DOHH2 (cell line): Measurements from ENCODE around the gene CAPZB.

Experiments used
- EZH2phosphoT487 ChIP-seq: fragments of 200-600 bp; sonication (generic); IDR thresholded peaks from 2 replicates; pipeline ENCODE4 v1.6.1; 2017; ENCODE audit warnings: borderline replicate concordance, mild to moderate bottlenecking, antibody characterized with exemption, low read length, moderate library complexity, mixed read lengths
- TF ChIP-seq, protein P1 (sequence below): fragments of 200-600 bp; sonication (generic); IDR thresholded peaks from one replicate; pipeline ENCODE4 v1.5.1; 2014; ENCODE audit warnings: antibody characterized with exemption, mild to moderate bottlenecking, low read depth, low read length; ENCODE audit not compliant: poor library complexity, severe bottlenecking

DNA sequence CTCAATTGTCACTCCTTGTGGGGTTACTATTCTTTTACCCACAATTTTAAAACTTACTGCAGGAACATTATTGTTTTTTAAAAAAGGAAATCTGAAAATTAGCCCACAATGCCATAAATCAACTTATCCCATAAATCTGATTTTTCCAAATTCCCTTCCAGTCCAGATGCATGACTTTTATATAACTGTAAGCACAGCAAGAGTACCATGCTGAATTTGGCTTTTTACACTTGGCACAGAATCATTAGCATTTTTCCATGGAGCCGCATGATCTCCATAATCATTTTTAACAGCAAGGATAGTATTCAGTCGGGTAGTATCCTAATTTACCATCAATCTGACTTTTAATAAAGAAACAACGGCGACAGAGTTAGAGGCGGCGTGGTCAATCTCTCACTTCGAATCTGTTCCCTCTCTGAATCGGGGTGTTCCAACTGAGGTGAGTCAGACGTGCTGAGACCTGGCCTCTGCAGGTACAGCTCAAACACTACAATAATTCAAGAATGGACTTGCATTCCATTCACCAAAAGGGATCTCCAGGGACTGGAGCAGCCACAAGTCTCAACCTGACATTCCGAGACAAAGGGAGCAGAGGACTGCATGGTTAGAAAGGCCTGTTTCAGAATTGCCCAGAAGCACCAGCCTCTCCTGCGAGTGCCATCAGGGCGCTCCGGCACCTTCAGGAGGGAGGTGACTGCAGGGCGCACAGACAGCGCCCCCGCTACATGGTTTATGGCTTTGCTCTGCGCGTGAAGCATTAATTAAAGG is 124.3 kb downstream of the CAPZB start:
- TF ChIP-seq, protein P1, sequence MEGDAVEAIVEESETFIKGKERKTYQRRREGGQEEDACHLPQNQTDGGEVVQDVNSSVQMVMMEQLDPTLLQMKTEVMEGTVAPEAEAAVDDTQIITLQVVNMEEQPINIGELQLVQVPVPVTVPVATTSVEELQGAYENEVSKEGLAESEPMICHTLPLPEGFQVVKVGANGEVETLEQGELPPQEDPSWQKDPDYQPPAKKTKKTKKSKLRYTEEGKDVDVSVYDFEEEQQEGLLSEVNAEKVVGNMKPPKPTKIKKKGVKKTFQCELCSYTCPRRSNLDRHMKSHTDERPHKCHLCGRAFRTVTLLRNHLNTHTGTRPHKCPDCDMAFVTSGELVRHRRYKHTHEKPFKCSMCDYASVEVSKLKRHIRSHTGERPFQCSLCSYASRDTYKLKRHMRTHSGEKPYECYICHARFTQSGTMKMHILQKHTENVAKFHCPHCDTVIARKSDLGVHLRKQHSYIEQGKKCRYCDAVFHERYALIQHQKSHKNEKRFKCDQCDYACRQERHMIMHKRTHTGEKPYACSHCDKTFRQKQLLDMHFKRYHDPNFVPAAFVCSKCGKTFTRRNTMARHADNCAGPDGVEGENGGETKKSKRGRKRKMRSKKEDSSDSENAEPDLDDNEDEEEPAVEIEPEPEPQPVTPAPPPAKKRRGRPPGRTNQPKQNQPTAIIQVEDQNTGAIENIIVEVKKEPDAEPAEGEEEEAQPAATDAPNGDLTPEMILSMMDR = no peak
- no peak for TF ChIP-seq EZH2phosphoT487
